A673 (cell line): ENCODE results near the gene CCN2. TPM values are rescaled to one million over a fixed set of nuclear protein-coding genes. Genes with fewer than 3 reads are reported as not detected.

Experiments
- BruUV-seq: library from RNA; stranded (reverse); fragments of 400-500 nt; replicated peaks from 2 replicates; lab custom pipeline; 2021; lab: Mats Ljungman, UMichigan
- CTCF ChIA-PET: fragments of 300-600 bp; sonication (Branson Sonifier 250); formaldehyde crosslinking; loops from one replicate; lab custom pipeline; 2022; ENCODE audit warnings: antibody characterized with exemption; lab: Charles Lee
- POLR2A ChIA-PET: fragments of 300-600 bp; sonication (Branson Sonifier 250); formaldehyde crosslinking; loops from one replicate; lab custom pipeline; 2022; ENCODE audit warnings: antibody characterized with exemption; ENCODE audit not compliant: low non-redundant PET; lab: Charles Lee
- DNase-seq: peaks from one replicate; pipeline ENCODE4 v3.0.0-alpha.2; 2015; ENCODE audit warnings: low spot score
- H3K27ac ChIP-seq: fragments of 200-600 bp; sonication (generic); 2 replicates; pipeline ENCODE4 v1.5.1; 2016; ENCODE audit warnings: mixed run types, low read depth, mild to moderate bottlenecking, mixed read lengths, antibody characterized with exemption, low read length; ENCODE audit not compliant: poor library complexity, severe bottlenecking
- H3K27me3 ChIP-seq: fragments of 200-600 bp; sonication (generic); replicated peaks from 2 replicates; pipeline ENCODE4 v1.6.1; 2017; ENCODE audit warnings: mixed run types, low read depth, mild to moderate bottlenecking, mixed read lengths, antibody characterized with exemption, low read length; ENCODE audit not compliant: insufficient read depth, poor library complexity
- H3K36me3 ChIP-seq: fragments of 200-600 bp; sonication (generic); 2 replicates; pipeline ENCODE4 v1.6.1; 2016; ENCODE audit warnings: mixed run types, mild to moderate bottlenecking, mixed read lengths, antibody characterized with exemption, low read length; ENCODE audit not compliant: insufficient read depth, poor library complexity, severe bottlenecking
- H3K4me1 ChIP-seq: fragments of 200-600 bp; sonication (generic); 2 replicates; pipeline ENCODE4 v1.6.1; 2017; ENCODE audit warnings: mixed run types, mild to moderate bottlenecking, mixed read lengths, antibody characterized with exemption, low read length; ENCODE audit not compliant: insufficient read depth, poor library complexity, severe bottlenecking
- H3K4me3 ChIP-seq: fragments of 200-600 bp; sonication (generic); 2 replicates; pipeline ENCODE4 v1.5.1; 2016; ENCODE audit warnings: low read depth, mixed run types, mild to moderate bottlenecking, mixed read lengths, low read length; ENCODE audit not compliant: poor library complexity, severe bottlenecking
- H3K9me3 ChIP-seq: fragments of 200-600 bp; sonication (generic); 2 replicates; pipeline ENCODE4 v1.6.1; 2016; ENCODE audit warnings: mixed run types, low read depth, mild to moderate bottlenecking, mixed read lengths, antibody characterized with exemption, low read length; ENCODE audit not compliant: poor library complexity, severe bottlenecking
- EZH2 ChIP-seq: fragments of 200-600 bp; sonication (generic); IDR thresholded peaks from 2 replicates; pipeline ENCODE4 v1.6.1; 2017; ENCODE audit warnings: borderline replicate concordance, low read depth, mild to moderate bottlenecking, mixed read lengths, antibody characterized with exemption, low read length; ENCODE audit not compliant: poor library complexity, severe bottlenecking
- intact Hi-C: fragments of 100-400 bp; cut with micrococcal nuclease; formaldehyde crosslinking; loops from one replicate; pipeline ENCODE4 v1.10.0; 2022; ENCODE audit not compliant: unreplicated experiment
- total RNA-seq: library from RNA; stranded (reverse); gene quantifications from 2 replicates; pipeline ENCODE4 v1.2.3, GENCODE V29; 2021
- TF ChIP-seq, protein P1 (sequence below): fragments of 300-800, 200-600 bp; sonication (generic); conservative IDR thresholded peaks from 2 replicates; pipeline ENCODE4 v1.5.1; 2017; ENCODE audit warnings: low read depth, mild to moderate bottlenecking, antibody characterized with exemption, low read length, moderate library complexity, mixed read lengths

CCN2 gene
- total RNA-seq, 1 experiment from 2014 or later: 17.5 TPM

DNA sequence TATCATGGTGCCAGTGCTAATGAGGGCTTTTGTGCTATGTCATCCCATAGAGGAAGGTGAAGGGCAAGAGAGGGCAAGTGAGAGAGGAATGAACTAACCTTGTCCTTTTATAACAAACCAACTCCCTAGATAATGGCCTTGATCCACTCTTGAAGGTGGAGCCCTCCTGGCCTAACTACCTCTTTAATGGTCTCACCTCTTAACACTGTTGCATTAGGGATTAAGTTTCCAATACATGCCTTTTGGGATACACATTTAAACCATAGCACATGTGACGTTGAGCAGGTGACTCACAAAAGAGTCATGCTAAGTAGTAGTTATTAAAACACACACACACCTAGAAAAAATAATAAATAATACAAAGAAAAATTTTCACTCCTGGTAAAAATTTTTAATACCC is 36.9 kb downstream of the CCN2 start:
- ChIA-PET POLR2A (no interaction called here), CTCF (interaction anchor here (1.7 kb wide), 1 partner anchor 9 kb away, joined by 6 read pairs; no protein-coding TSS in a partner anchor)
- intact Hi-C loops: no loop called here
- Histone ChIP-seq H3K4me1 (peaks cover 15% of the 10 kb centered on the region), H3K4me3 (no peak overlapping the region), H3K9me3 (no peaks in the 10 kb centered on the region), H3K36me3 (no peaks in the 10 kb centered on the region), H3K27ac (no peak overlapping the region), H3K27me3 (no peaks in the 10 kb centered on the region)
- no TSS peak for BruUV-seq
- no peak for TF ChIP-seq EZH2
- TF ChIP-seq, protein P1, sequence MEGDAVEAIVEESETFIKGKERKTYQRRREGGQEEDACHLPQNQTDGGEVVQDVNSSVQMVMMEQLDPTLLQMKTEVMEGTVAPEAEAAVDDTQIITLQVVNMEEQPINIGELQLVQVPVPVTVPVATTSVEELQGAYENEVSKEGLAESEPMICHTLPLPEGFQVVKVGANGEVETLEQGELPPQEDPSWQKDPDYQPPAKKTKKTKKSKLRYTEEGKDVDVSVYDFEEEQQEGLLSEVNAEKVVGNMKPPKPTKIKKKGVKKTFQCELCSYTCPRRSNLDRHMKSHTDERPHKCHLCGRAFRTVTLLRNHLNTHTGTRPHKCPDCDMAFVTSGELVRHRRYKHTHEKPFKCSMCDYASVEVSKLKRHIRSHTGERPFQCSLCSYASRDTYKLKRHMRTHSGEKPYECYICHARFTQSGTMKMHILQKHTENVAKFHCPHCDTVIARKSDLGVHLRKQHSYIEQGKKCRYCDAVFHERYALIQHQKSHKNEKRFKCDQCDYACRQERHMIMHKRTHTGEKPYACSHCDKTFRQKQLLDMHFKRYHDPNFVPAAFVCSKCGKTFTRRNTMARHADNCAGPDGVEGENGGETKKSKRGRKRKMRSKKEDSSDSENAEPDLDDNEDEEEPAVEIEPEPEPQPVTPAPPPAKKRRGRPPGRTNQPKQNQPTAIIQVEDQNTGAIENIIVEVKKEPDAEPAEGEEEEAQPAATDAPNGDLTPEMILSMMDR: no peak
- no peak for DNase-seq

DNA sequence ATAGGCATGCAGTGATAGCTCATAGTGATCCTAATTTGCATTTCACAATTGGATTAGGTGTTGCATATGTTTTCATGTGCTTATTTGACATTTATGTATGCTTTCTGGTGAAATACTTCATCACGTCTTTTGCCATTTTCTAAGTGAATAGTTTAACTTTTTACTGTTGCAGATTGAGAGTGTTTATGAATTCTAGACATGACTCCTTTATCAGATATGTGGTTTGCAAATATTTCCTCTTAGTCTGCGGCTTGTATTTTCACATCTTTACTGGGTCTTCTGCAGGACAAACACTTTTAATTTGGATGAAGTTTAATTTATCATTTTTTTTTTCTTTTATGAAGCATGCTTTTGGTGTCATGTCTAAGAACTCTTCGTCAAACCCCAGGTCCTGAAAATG is 39.2 kb downstream of the CCN2 start:
- H3K4me3 ChIP-seq: no peak overlapping the region
- POLR2A ChIA-PET: no interaction called here
- DNase-seq: no peak
- H3K9me3 ChIP-seq: no peaks in the 10 kb centered on the region
- H3K36me3 ChIP-seq: no peaks in the 10 kb centered on the region
- H3K27me3 ChIP-seq: no peaks in the 10 kb centered on the region
- peaks cover 15% of the 10 kb centered on the region for H3K4me1 ChIP-seq
- BruUV-seq: no TSS peak
- no peak for TF ChIP-seq EZH2
- TF ChIP-seq, protein P1: no peak
- H3K27ac ChIP-seq: no peak overlapping the region
- CTCF ChIA-PET: no interaction called here
- intact Hi-C loops: no loop called here

DNA sequence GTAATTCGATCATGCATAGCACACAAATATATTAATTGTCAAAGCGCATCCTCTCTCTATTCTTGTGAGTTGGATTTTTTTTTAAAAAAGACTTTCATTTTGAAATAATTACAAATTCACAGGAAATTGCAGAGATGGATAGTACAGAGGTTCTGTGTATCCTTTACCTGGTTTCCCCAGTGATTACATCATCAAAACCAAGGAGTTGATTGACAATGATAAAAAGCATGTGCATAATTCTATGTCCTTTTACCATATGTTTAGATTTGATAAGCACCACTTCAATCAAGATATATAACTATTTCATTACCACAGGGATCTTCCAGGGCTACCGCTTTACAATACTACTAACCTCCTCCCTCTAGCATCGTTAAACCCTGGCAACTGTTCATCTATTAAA is 40.2 kb downstream of the CCN2 start:
- no peak overlapping the region for H3K27ac ChIP-seq
- no peaks in the 10 kb centered on the region for H3K27me3 ChIP-seq
- peak overlapping the region; percentile 2 for H3K4me3 ChIP-seq
- BruUV-seq: no TSS peak
- no peaks in the 10 kb centered on the region for H3K36me3 ChIP-seq
- H3K9me3 ChIP-seq: no peaks in the 10 kb centered on the region
- H3K4me1 ChIP-seq: peaks cover 15% of the 10 kb centered on the region
- intact Hi-C loops: loop anchor here (1.0 kb wide), 1 partner anchor 217 kb away; no protein-coding TSS in a partner anchor
- CTCF ChIA-PET: interaction anchor here (0.5 kb wide), 1 partner anchor 227 kb away, joined by 7 read pairs; no protein-coding TSS in a partner anchor
- POLR2A ChIA-PET: no interaction called here
- peak; percentile 21 for DNase-seq
- no peak for TF ChIP-seq EZH2
- TF ChIP-seq, protein P1: no peak
